LNCaP clone FGC (cell line): Measurements from ENCODE around the gene ABCD1.
"Not testable (repeated sequence)": the region's sequence is repeated elsewhere in the genome, so short reads cannot be mapped to it uniquely, and the experiment has no call there.

ENCODE experiments used
- DNase-seq: peaks from one replicate; pipeline ENCODE4 v3.0.0-alpha.2; 2011; ENCODE audit warnings: low read depth
- H3K4me3 ChIP-seq: 2 replicates; pipeline ENCODE4 v1.5.1; 2011; ENCODE audit warnings: mild to moderate bottlenecking, low read depth, low read length, control low read depth
- TF ChIP-seq, protein P1 (sequence below): IDR thresholded peaks from 2 replicates; pipeline ENCODE4 v1.5.1; 2012; ENCODE audit warnings: mild to moderate bottlenecking; ENCODE audit not compliant: control insufficient read depth, insufficient read depth; ENCODE audit errors: extremely low read depth

ABCD1 gene

DNA sequence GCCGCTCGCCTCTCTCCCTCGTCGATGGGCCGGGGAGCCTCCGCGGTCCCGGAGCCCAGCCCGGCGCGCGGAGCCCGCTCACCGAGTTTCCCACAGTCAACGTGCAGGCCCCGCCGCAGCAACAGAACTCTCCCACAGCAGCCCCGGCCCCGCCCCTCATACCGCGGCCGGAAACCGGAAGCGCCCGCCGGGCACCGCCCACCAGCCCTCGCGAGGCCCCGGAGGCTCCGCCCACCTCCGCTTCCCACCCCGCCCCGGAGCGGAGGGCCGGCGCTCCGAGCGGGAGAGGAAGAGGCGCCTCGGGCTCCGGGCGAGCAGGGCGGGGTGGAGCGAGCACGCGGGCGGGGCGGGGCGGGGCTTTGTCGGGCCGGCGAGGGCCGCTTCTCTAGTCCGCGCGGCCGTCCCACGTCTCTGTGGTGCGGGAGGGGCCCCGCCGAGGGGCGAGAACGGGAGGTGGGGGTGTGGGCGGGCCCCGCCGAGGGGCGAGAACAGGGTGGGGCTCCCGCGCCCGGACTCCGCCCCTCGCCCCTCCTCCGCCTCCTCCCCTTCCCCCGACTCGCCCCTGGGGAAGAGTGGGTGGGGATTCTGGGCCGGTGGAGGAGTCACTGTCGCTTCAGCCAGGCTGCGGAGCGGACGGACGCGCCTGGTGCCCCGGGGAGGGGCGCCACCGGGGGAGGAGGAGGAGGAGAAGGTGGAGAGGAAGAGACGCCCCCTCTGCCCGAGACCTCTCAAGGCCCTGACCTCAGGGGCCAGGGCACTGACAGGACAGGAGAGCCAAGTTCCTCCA, at the start of gene ABCD1, which contains the start of gene BCAP31:
Gene ABCD1 (plus strand): TSS at position 605 of the 787 bp plus-strand sequence. CDS start 411 bp downstream, outside the sequence.
Gene BCAP31 (minus strand): TSS at position 136 of the 787 bp plus-strand sequence. CDS start 1,143 bp downstream, outside the sequence.
- TF ChIP-seq, protein P1, sequence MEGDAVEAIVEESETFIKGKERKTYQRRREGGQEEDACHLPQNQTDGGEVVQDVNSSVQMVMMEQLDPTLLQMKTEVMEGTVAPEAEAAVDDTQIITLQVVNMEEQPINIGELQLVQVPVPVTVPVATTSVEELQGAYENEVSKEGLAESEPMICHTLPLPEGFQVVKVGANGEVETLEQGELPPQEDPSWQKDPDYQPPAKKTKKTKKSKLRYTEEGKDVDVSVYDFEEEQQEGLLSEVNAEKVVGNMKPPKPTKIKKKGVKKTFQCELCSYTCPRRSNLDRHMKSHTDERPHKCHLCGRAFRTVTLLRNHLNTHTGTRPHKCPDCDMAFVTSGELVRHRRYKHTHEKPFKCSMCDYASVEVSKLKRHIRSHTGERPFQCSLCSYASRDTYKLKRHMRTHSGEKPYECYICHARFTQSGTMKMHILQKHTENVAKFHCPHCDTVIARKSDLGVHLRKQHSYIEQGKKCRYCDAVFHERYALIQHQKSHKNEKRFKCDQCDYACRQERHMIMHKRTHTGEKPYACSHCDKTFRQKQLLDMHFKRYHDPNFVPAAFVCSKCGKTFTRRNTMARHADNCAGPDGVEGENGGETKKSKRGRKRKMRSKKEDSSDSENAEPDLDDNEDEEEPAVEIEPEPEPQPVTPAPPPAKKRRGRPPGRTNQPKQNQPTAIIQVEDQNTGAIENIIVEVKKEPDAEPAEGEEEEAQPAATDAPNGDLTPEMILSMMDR, result no peak
- H3K4me3 ChIP-seq, result peak within 1 kb of the TSS; percentile 71
- no peak for DNase-seq

DNA sequence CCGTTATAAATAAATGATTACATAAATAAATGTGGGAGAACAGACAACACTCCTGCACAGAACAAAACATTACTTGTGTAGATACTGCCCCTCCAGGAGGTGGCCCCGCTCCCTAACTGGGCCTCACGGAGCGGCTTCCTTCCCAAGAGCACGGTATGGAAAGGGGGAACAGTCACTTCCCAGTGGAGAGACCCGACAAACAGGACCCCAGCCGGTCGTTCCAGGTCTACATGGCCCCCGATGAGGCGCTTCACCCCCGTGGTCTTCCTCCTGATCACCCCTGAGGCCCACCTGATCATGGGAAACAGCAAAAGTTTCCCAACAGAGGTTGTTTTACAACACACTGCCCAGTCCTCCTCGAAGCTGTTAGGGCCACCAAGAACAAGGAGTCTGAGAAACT, 43.5 kb upstream of the ABCD1 start:
- H3K4me3 ChIP-seq, result no peak overlapping the region
- TF ChIP-seq, protein P1, result no peak
- DNase-seq, result no peak

DNA sequence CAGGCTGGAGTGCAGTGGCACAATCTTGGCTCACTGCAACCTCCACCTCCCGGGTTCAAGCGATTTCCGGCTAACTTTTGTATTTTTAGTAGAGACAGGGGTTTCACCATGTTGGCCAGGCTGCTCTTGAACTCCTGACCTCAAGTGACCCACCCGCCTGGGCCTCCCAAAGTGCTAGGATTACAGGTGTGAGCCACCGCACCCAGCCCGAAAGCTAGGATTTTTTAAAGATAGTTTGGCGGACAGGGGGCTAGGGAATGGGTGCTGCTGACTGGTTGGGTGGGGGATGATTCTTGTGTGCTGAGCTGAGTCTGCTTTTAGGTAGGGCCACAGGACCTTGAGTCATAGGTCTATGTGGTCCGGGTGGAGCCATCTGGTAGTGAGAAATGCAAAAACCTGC, 41.2 kb upstream of the ABCD1 start:
- DNase-seq, H3K4me3 ChIP-seq: not testable (repeated sequence)

DNA sequence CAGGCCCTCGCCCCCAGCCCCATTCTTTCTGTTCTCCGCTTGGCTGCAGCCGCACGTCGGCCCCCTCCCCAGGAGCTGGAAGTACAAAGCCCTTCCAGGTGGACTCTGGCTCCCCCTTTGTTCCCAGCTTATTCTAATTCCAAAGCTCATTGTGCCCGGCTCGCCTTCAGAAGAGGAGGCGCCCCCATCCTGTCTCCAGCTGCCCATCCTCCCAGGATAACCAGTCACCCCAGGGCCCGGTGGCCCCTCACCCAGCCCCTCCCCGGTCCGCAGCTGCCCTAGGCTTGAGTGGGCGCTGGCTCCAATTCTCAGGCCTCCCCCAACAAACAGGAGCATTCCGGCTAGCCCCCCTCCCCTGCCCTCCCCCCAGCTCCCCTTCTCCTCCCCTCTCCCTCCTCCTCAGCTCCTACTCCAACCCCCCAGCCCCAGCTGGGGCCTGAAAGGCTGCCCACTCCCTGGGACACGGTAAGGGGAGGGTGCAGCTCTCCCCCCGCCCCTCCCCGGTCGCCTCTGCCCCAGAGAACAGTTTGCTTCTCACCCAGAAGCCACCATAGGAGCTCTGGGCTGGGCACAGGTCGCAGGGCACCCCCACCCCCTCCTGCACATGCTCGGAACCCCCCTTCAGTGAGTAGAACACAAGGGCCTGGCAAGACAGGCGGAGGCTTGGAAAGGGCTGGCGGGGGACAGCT, 40.0 kb upstream of the ABCD1 start:
- TF ChIP-seq, protein P1, result no peak
- H3K4me3 ChIP-seq, result no peak overlapping the region
- no peak for DNase-seq

DNA sequence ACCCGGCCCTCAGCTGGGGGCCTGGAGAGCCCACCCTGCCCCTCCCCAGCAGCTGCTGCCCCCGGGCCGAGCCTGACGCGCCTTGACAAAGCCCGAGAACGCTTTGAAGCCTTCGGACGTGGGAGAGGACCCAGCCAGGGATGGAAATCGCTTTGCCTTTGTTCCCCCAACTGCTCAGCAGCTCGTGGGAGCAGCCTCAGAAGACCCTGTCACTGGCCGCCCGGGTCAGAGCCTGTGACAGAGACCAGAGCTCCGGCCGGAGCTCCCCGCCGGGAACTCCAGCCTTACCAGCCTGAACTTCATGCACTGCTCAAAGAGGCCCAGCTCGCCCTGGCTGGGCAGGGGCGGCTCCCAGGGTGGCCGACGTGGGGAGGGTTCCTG, 39.5 kb upstream of the ABCD1 start:
- DNase-seq, result no peak
- H3K4me3 ChIP-seq, result no peak overlapping the region

DNA sequence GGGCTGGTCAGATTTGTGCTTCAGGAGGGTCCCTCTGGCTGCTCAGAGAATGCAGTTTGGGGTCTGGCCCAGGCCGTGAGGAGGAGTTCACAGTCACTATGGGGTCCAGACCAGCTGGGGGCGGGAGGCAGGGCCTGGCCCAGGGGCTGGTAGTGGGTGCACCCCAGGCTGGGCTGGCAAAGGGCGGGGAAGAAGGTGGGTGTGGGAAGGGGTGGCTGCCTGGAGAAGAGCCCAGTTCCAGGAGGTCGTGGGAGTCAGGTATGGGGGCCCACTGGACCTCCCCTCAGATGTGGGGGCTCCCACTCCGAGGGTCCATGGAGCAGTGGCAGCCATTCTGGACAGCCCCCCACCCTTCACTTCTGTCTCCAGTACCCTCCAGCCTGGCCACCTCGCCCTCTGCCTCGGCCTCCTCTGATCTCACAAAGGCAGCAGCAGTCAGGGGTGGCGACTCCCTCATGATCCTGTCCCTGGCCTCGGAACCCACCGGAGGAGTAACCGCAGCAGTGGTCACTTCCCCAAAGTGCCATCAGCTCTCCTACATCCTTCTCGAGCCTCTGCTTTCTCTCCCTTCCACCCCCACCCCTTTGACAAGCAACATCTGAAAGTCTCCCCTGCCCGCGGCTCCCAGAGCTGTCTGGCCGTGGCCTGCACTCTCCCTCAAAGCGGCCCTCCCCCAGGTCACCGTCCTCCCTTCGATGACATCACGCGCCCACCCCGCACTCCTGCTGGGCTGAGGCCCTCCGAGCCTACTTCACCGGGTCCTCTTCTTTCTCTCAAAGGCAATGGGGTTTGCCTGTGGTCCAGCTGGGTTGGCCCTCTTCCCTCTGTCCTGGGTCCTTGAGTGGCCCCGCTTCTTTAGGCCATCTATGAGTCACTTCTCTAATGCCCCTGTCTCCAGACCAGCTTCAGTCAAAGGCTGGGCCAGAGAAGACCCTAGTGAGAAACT, 38.6 kb upstream of the ABCD1 start:
- H3K4me3 ChIP-seq, result no peak overlapping the region
- no peak for DNase-seq
- TF ChIP-seq, protein P1, result no peak

More for the DNA sequence above, 39.5 kb upstream of the ABCD1 start:
- TF ChIP-seq, protein P1, result no peak

DNA sequence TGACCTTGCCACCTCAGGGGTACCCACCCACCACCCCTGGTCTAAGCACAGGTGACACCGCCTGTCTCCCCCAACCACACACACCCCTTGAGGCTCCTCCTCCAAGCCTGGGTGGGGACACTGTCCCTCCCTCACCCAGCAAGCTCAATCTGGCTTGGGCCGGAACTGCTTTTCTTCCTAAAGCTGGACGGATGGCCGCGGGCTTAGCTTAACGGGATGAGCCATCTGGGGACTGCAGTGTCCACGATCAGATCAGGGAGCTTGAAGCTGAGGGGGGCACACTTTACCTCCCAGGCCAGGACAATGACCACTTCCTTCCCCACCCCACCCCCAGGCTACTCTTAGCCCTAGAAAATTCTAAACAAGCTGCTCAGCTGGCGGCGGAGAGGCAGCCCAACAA, 37.9 kb upstream of the ABCD1 start:
- DNase-seq, result no peak
- no peak overlapping the region for H3K4me3 ChIP-seq
- TF ChIP-seq, protein P1, result no peak
